ENCODE measurements around the gene SCYGR2. TPM values are rescaled to one million over a fixed set of nuclear protein-coding genes. Genes with fewer than 3 reads are reported as not detected.

The SCYGR2 gene
- total RNA-seq, 1 experiment from 2014 or later: not detected

- no peak for ATAC-seq
These were observed 18.9 kb downstream of the SCYGR2 start, which contains the start of gene SCYGR4 for GRCh38 chr2:227617316-227618230. SCYGR4 (plus strand) TSS chr2:227617498; CDS start chr2:227617498, 0 bp downstream.

More at GRCh38 chr2:227617316-227618230, 18.9 kb downstream of the SCYGR2 start, which contains the start of gene SCYGR4:
- Histone ChIP-seq H3K79me2 (ENCODE audit: insufficient read depth, low read length) (no peaks in the 10 kb centered on the region), H3K9me2 (ENCODE audit: insufficient read depth) (peaks cover 3% of the 10 kb centered on the region), H4K20me1 (ENCODE audit: insufficient read depth) (no peaks in the 10 kb centered on the region), H3K27me3 (ENCODE audit: insufficient read depth, low read length) (no peaks in the 10 kb centered on the region), H3K9me3 (ENCODE audit: control insufficient read depth in 1 of 2, insufficient read depth in 1 of 2, low read depth in 1 of 2, low read length in 2 of 2) (no peaks in the 10 kb centered on the region), H3K4me2 (ENCODE audit: low read length) (no peak within 1 kb of the TSS), H3K4me1 (ENCODE audit: control insufficient read depth in 1 of 2, insufficient read depth in 2 of 2, low read length in 2 of 2) (no peaks in the 10 kb centered on the region; a peak in 1 of 4 replicates), H3K36me3 (ENCODE audit: control insufficient read depth in 1 of 2, insufficient read depth in 2 of 2, low read length in 2 of 2) (no peaks in the 10 kb centered on the region), H3K27ac (ENCODE audit: low read depth, low read length) (no peak within 1 kb of the TSS), H3K4me3 (replicated peaks in 1 of 2; ENCODE audit: low read depth in 1 of 2, low read length in 2 of 2) (no peak within 1 kb of the TSS), H3K9ac (ENCODE audit: low read length) (no peak within 1 kb of the TSS), H2AFZ (ENCODE audit: low read depth, low read length, poor library complexity, severe bottlenecking) (no peak within 1 kb of the TSS)
- ChIA-PET RAD21 (ENCODE audit: low non-redundant PET in 1 of 2, low total read pairs in 2 of 2, uncharacterized antibody in 2 of 2, unreplicated experiment in 2 of 2) (no interaction called here), CTCF (no interaction called here), POLR2A (no interaction called here)
- no peak for TF ChIP-seq JUND (IDR thresholded peaks at IDR 0.05)
- no peak for TF ChIP-seq CBX3 (IDR thresholded peaks at IDR 0.05; ENCODE audit: low read depth)
- TF ChIP-seq POLR2A (IDR thresholded peaks at IDR 0.05; ENCODE audit: borderline replicate concordance, extremely low read depth, insufficient read depth, insufficient read length): no peak
- TF ChIP-seq CEBPB (IDR thresholded peaks at IDR 0.05; ENCODE audit: low read depth): no peak
- TF ChIP-seq EGR1 (IDR thresholded peaks at IDR 0.05; ENCODE audit: low read depth): no peak
- TF ChIP-seq EZH2phosphoT487 (IDR thresholded peaks at IDR 0.05; ENCODE audit: borderline replicate concordance): no peak
- TF ChIP-seq POLR2AphosphoS5 (IDR thresholded peaks at IDR 0.05; ENCODE audit: low read depth, low read length): no peak
- no peak for TF ChIP-seq ZBTB33 (IDR thresholded peaks at IDR 0.05; ENCODE audit: extremely low read depth, insufficient replicate concordance, low read length)
- no peak for TF ChIP-seq SIN3A (IDR thresholded peaks at IDR 0.05; ENCODE audit: low read depth)
- no peak for TF ChIP-seq MAX (IDR thresholded peaks at IDR 0.05)
- no peak for TF ChIP-seq ATF3 (IDR thresholded peaks at IDR 0.05)
- TF ChIP-seq ELF1 (IDR thresholded peaks at IDR 0.05; ENCODE audit: borderline replicate concordance, low read depth): no peak
- no peak for TF ChIP-seq CTCF (IDR thresholded peaks at IDR 0.05 in 2 of 3, conservative IDR thresholded peaks at IDR 0.05 in 1 of 3; ENCODE audit: borderline replicate concordance in 1 of 3, insufficient read depth in 1 of 3, low read depth in 2 of 3, low read length in 2 of 3)
- no TSS peak for BruUV-seq (replicated peaks)
- intact Hi-C loops (cut with micrococcal nuclease): no loop called here
- no peak for DNase-seq (ENCODE audit: low read depth, low spot score)
